HG02610 (cell line): ENCODE measurements around the gene LOXL1.
"Not testable (repeated sequence)": the region's sequence is repeated elsewhere in the genome, so short reads cannot be mapped to it uniquely, and the experiment has no call there.

ENCODE experiments used
- ATAC-seq: cut with Tn5 transposase; IDR thresholded peaks from one replicate; pipeline ENCODE4 v1.9.1; 2021; ENCODE audit warnings: mild to moderate bottlenecking, moderate library complexity; ENCODE audit not compliant: unreplicated experiment

Gene LOXL1

DNA sequence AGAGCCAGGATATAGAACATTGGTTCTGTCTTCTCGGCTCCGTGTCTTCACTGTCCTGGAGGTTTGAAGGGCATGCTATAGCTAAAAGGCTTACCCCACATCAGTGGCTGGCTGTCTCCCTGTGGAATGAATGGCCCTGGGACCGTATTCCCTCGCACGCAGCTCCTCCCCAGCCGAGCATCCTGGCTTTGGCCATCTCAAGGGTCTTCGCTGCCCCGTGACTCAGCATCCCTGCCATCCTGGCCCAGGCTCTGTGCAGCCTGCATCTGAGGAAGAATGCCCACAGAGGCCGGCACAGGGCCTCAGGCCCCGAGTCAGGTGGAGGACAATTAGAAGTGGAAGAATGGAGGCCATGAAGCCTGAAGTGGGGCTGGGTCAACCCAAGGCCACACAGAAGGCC, 11.0 kb downstream of the LOXL1 start:
- no peak for ATAC-seq

GRCh38 chr15:73937726-73938125, 11.5 kb downstream of the LOXL1 start:
- ATAC-seq, result no peak

- ATAC-seq, result not testable (repeated sequence)
Observed at GRCh38 chr15:73938516-73938915, 12.3 kb downstream of the LOXL1 start.

DNA sequence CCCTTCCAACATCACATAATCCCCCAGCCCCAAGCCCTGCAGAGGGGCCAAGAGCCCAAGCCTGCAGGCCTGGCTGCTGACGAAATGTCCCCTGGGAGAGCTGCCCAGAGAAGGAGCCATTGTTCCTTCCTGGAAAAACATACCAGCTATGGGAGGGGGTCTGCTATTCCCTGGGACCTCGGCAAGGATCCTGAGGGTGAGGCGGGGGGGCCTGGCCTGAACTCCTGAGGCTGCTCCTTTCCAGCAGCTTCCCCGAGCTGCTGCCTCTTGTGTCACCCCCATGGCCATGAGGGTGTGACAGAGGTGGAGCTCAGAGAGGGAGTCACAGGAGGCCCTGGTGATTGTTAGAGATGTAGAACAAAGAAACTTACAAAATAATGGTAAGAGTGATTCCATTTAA, 12.9 kb downstream of the LOXL1 start:
- ATAC-seq, result no peak

GRCh38 chr15:73940061-73940981, 14.1 kb downstream of the LOXL1 start:
- ATAC-seq, result no peak

DNA sequence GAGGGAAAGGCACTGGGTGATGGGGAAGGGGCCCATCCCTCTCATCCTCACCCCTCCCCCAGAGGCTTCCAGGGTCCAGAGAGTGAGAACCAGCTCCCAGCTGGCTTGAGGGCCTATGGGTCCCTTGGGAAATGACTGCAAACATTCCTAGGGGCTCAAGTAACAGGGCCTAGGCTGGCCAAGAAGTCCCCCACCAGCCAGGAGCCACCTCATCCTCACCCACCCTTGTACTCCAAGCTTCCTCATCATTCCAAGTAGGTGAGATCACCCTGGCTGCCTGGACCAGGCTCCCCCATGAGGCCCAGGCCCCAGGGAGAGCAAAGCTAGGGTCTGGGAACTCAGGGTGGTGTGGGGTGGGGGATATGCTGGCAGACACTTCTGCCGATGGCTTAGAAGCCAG, 14.8 kb downstream of the LOXL1 start:
- no peak for ATAC-seq

- ATAC-seq, result no peak
Observed at GRCh38 chr15:73941449-73941848, 15.2 kb downstream of the LOXL1 start.

DNA sequence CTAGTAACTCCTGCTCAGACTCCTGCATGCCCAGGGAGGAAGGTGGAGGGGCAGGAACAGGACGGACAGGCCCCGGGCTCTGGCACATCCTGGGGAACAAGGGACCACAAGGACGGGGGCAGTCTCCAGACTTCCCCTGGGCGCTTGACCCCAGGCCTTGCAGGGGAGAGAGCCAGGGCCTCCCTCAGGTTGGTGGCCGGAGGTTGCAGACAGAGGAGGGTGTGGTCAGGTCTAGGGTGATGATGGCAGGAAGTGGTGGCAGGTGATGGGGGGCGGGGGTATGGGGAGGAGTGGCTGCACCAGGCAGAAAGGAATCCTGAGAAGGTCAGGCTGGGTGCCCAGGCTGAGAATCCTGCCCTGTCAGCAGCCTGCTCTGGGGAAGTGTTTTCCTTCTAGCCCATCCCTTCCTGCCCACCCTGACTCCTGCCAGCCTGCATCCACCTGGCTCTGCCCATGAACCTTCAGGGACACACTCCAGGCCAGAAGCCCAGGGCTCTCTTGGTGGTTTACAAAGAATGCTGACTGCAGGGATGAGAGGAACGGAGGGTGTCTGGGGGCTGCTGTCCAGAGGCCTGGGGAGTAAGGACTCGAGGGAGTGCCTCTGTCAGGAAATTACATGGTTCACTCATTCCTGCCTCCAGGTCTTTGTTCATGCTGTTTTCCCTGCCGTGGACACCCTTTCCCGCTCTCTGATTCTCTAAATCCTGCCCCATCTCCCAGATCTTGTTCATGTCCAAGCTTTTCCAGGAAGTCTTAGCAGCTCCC, 15.8 kb downstream of the LOXL1 start:
- no peak for ATAC-seq

- ATAC-seq, result no peak
Observed at GRCh38 chr15:73942751-73943270, 16.5 kb downstream of the LOXL1 start.

DNA sequence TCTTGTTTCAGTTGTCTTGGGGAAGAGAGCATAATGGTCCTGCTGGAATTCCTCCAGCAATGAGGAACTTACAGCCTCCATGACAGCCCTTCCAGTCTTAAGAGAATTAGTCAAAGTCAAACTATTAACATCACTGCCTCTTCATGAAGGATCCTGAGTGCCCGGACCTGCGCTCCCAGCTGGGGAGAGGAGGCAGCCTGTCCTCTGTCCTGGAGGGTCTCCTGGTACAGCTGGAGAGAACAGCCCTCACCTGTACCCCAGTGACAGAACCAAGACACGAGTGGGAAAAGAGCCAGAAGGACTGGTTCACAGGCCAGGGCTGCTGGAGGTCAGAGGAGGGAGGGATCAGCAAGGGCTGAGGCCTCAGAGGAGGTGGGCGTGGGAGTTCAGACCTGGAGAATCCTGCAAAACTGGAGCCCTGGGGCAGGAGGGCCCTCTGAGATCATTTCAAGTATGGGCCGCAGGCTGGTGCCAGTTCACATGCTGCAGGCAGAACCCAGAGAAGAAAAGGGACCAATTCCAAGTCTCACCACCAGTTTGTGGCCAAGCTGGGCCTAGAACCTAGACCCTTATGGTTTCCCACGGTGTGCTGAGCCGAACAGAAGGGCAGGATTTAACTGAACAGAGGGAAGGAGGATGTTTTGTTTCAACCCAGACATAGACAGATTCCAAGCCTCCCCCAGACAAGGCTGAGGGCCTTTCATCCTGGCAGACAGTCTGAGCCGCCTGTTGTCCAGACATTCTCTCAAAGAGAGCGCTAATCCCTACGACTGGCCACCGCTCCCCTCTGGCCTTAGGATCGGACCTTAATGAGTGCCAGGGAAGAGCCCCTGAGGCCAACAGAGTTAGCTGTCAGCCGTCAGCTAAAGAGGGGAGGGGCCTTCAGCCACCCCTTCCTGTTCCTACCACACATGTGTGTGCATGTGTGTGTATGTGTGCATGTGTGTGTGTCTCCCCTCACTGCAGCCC, 18.2 kb downstream of the LOXL1 start:
- no peak for ATAC-seq

DNA sequence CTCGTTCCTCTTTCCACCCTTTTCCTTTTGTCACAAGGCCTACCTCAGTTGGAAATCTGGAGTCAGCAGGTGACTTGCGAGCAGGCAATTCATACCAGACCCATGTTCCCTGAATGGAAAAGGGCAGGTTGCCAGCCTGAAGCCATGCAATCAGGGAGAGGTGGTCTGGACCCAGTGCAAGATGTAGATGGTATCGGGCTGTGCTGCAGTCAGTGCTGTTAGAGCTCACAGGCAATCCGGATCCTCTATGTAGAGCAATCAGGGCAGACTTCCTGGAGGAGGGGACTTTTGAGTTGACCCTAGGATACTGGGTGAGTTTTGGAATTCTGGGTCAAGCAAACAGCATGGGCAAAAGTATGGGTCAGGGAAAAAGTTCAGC, 18.9 kb downstream of the LOXL1 start:
- ATAC-seq, result no peak

DNA sequence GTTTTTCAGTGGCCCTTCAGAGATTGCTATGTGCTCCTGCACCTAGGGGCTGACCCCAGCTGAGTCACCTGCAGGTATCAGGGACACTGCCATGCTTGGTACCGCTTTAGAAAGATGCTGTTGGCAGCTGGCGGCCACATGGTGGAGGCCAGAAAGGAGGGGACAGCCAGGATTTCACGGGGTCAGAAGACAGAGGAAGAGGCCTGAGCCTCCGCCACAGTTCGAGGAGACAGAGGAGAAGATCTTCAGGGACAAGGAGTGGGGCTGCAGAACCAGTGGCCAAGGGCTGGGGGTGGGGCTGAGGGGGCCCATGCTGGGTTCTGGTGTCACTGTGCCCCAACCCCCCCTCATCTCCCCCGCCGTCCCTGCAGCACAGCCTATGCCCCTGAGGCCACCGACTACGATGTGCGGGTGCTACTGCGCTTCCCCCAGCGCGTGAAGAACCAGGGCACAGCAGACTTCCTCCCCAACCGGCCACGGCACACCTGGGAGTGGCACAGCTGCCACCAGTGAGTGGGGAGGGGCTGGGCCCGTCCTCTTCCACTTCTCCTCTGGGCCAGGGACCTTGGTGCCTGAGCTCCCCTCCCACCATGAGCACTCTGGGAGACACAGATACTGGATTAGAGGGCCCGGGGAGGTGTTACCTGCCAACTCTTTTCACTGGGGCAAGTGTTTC, 19.9 kb downstream of the LOXL1 start:
- ATAC-seq, result no peak

GRCh38 chr15:73946795-73947370, 20.6 kb downstream of the LOXL1 start:
- ATAC-seq, result no peak

DNA sequence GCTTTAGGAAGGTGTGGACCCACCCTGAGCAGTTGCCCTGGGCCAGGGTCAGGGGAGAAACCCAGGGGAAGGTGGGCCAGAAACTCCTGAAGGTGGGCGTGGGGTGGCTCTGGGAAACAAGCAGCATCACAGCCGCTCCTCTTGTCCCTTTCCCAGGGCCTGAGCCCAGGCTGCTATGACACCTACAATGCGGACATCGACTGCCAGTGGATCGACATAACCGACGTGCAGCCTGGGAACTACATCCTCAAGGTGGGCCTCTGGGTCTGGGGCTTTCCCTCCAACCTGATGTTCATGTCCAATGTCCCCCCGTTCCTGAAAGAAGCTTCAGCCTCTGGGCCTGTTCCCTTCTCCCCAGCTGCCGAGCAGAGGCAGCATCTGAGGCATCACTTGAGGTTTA, 21.4 kb downstream of the LOXL1 start:
- ATAC-seq, result no peak

GRCh38 chr15:73948396-73948795, 22.1 kb downstream of the LOXL1 start:
- ATAC-seq, result no peak

DNA sequence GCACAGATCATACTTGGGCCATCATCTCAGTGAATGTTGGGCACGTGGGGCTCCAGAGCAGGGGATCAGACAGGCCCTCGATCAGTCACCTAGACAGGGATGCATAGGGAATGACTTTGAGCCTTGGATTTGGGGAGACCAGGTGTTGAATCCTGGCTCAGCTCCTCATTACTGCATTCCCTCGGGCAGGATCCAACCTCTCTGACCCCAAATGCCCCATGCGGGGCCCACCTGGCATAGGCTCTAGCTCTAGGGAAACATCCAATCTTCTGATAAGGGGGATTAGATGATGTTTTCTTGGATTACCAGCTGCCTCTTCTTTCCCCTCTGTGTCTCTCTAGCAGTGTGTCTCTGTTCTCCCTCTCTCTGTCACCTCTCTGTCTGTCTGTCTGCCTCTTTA, 22.7 kb downstream of the LOXL1 start:
- ATAC-seq, result no peak

GRCh38 chr15:73949496-73949895, 23.2 kb downstream of the LOXL1 start:
- ATAC-seq, result no peak

GRCh38 chr15:73950479-73950830, 24.2 kb downstream of the LOXL1 start:
- ATAC-seq, result no peak

- ATAC-seq, result peak; percentile 56
Observed at GRCh38 chr15:73950831-73951561, 24.7 kb downstream of the LOXL1 start.
